ENCODE results near the gene SPTBN4.
"Not testable (repeated sequence)": the region's sequence is repeated elsewhere in the genome, so short reads cannot be mapped to it uniquely, and the experiment has no call there.

Gene SPTBN4

GRCh38 chr19:40465557-40466218 is 1.1 kb upstream of the SPTBN4 start, which contains the start of gene BLVRB:
TSS of gene BLVRB (minus strand) at chr19:40465745. CDS start at chr19:40465688, 57 bp downstream.
- DNase-seq, result peak; percentile 99 to 100

GRCh38 chr19:40466219-40466984 is 399 bp upstream of the SPTBN4 start:
- DNase-seq, result peak; percentile 75 to 82

- no peak for DNase-seq
Measured at GRCh38 chr19:40469011-40469410, 2.2 kb downstream of the SPTBN4 start.

- no peak for DNase-seq
Measured at GRCh38 chr19:40471111-40471510, 4.3 kb downstream of the SPTBN4 start.

- no peak for DNase-seq
Measured at GRCh38 chr19:40472516-40472915, 5.7 kb downstream of the SPTBN4 start.

- no peak for DNase-seq
Measured at GRCh38 chr19:40474737-40475136, 7.9 kb downstream of the SPTBN4 start.

GRCh38 chr19:40475878-40476644 is 9.3 kb downstream of the SPTBN4 start:
- not testable (repeated sequence) for DNase-seq

- no peak for DNase-seq
Measured at GRCh38 chr19:40486017-40486416, 19.2 kb downstream of the SPTBN4 start.

GRCh38 chr19:40489882-40490230 is 23.1 kb downstream of the SPTBN4 start:
- DNase-seq, result no peak

GRCh38 chr19:40492274-40492673 is 25.5 kb downstream of the SPTBN4 start:
- no peak for DNase-seq

- no peak for DNase-seq
Measured at GRCh38 chr19:40493778-40494177, 27.0 kb downstream of the SPTBN4 start.

GRCh38 chr19:40494191-40494838 is 27.5 kb downstream of the SPTBN4 start:
- DNase-seq, result no peak

- DNase-seq, result no peak
Measured at GRCh38 chr19:40497214-40497613, 30.4 kb downstream of the SPTBN4 start.

GRCh38 chr19:40499320-40499719 is 32.5 kb downstream of the SPTBN4 start:
- no peak for DNase-seq

GRCh38 chr19:40500678-40501530 is 34.1 kb downstream of the SPTBN4 start:
- not testable (repeated sequence) for DNase-seq

- DNase-seq, result no peak
Measured at GRCh38 chr19:40501599-40501998, 34.8 kb downstream of the SPTBN4 start.

GRCh38 chr19:40502081-40502480 is 35.3 kb downstream of the SPTBN4 start:
- no peak for DNase-seq

GRCh38 chr19:40502647-40503319 is 36.0 kb downstream of the SPTBN4 start:
- DNase-seq, result no peak

GRCh38 chr19:40503320-40503695 is 36.5 kb downstream of the SPTBN4 start:
- DNase-seq, result no peak

- no peak for DNase-seq
Measured at GRCh38 chr19:40506099-40506498, 39.3 kb downstream of the SPTBN4 start.

- no peak for DNase-seq
Measured at GRCh38 chr19:40507892-40508291, 41.1 kb downstream of the SPTBN4 start.
